ENCODE results near the gene DPP6. TPM values are rescaled to one million over a fixed set of nuclear protein-coding genes. Genes with fewer than 3 reads are reported as not detected.

DPP6 gene
- total RNA-seq (2022; extraction: Qiagen RNA extraction; ENCODE audit: low read depth), result not detected in 5 replicates

GRCh38 chr7:154051643-154052529, at the start of gene DPP6:
DPP6 (plus strand) TSS chr7:154052398.

All from A549 treated with ZK216348 at 1 μM for 4 hours (cell line).